GM23338 (cell line): ENCODE data around the gene EEF1A1. TPM values are rescaled to one million over a fixed set of nuclear protein-coding genes. Genes with fewer than 3 reads are reported as not detected.

ENCODE experiments used
- ATAC-seq: fragments of 200-7000 bp; cut with Tn5 transposase; 3 replicates; pipeline ENCODE4 v1.9.1; 2020
- DNase-seq: peaks from one replicate; pipeline ENCODE4 v3.0.0-alpha.2; 2015; ENCODE audit warnings: low spot score
- H2AFZ ChIP-seq: fragments of 200-600 bp; sonication (generic); 2 replicates; pipeline ENCODE4 v1.8.0; 2016; ENCODE audit warnings: antibody characterized with exemption, mild to moderate bottlenecking, moderate library complexity
- H3F3A ChIP-seq: fragments of 200-600 bp; sonication (generic); replicated peaks from 2 replicates; pipeline ENCODE4 v1.8.0; 2017; ENCODE audit warnings: antibody characterized with exemption, mixed run types, low read depth
- H3K27ac ChIP-seq: fragments of 200-600 bp; sonication (generic); 2 replicates; pipeline ENCODE4 v1.6.1; 2016; ENCODE audit warnings: low read depth
- H3K27me3 ChIP-seq: fragments of 200-600 bp; sonication (generic); 2 replicates; pipeline ENCODE4 v1.8.0; 2016; ENCODE audit warnings: mild to moderate bottlenecking, mixed run types, moderate library complexity; ENCODE audit not compliant: insufficient read depth
- H3K36me3 ChIP-seq: fragments of 200-600 bp; sonication (generic); 2 replicates; pipeline ENCODE4 v1.8.0; 2016; ENCODE audit warnings: mild to moderate bottlenecking; ENCODE audit not compliant: insufficient read depth
- H3K4me1 ChIP-seq: fragments of 200-600 bp; sonication (generic); 2 replicates; pipeline ENCODE4 v1.8.0; 2016; ENCODE audit warnings: mild to moderate bottlenecking, moderate library complexity; ENCODE audit not compliant: insufficient read depth
- H3K4me2 ChIP-seq: fragments of 200-600 bp; sonication (generic); 2 replicates; pipeline ENCODE4 v1.7.1; 2017; ENCODE audit warnings: mixed run types
- H3K4me3 ChIP-seq: fragments of 200-600 bp; sonication (generic); 2 replicates; pipeline ENCODE4 v1.6.1; 2016; ENCODE audit warnings: mixed run types
- H3K79me2 ChIP-seq: fragments of 200-600 bp; sonication (generic); replicated peaks from 2 replicates; pipeline ENCODE4 v1.8.0; 2017; ENCODE audit warnings: mild to moderate bottlenecking; ENCODE audit not compliant: insufficient read depth
- H3K9me2 ChIP-seq: fragments of 200-600 bp; sonication (generic); 2 replicates; pipeline ENCODE4 v1.8.0; 2017; ENCODE audit not compliant: insufficient read depth
- H4K20me1 ChIP-seq: fragments of 200-600 bp; sonication (generic); replicated peaks from 2 replicates; pipeline ENCODE4 v1.8.0; 2017; ENCODE audit warnings: mild to moderate bottlenecking; ENCODE audit not compliant: insufficient read depth
- H3K27ac Mint-ChIP-seq: 2 replicates; pipeline ENCODE4 v1.8.0; 2020; ENCODE audit warnings: inconsistent platforms, mild to moderate bottlenecking, moderate library complexity, mixed read lengths
- H3K27me3 Mint-ChIP-seq: 3 replicates; pipeline ENCODE4 v1.8.0; 2022; ENCODE audit warnings: low read depth, mild to moderate bottlenecking, moderate library complexity, mixed read lengths, inconsistent platforms; ENCODE audit not compliant: insufficient read depth, poor library complexity
- H3K36me3 Mint-ChIP-seq: 3 replicates; pipeline ENCODE4 v1.8.0; 2021; ENCODE audit warnings: low read depth, mild to moderate bottlenecking, inconsistent platforms, moderate library complexity, mixed read lengths
- H3K4me1 Mint-ChIP-seq: 3 replicates; pipeline ENCODE4 v1.8.0; 2020; ENCODE audit warnings: mild to moderate bottlenecking, inconsistent platforms, mixed read lengths
- H3K4me3 Mint-ChIP-seq: 3 replicates; pipeline ENCODE4 v1.8.0; 2021; ENCODE audit warnings: moderate library complexity, mild to moderate bottlenecking, inconsistent platforms, mixed read lengths
- H3K9me3 Mint-ChIP-seq: 3 replicates; pipeline ENCODE4 v1.8.0; 2020; ENCODE audit warnings: moderate library complexity, mild to moderate bottlenecking, inconsistent platforms, mixed read lengths
- CREB1 ChIP-seq: fragments of 250-450 bp; sonication (Bioruptor Pico); IDR thresholded peaks from 2 replicates; pipeline ENCODE4 v1.5.0; 2020; ENCODE audit warnings: low read depth, mild to moderate bottlenecking, moderate library complexity
- EZH2 ChIP-seq: fragments of 200-600 bp; sonication (generic); IDR thresholded peaks from one replicate; pipeline ENCODE4 v1.8.0; 2017; ENCODE audit warnings: antibody characterized with exemption, mild to moderate bottlenecking, low read depth; ENCODE audit not compliant: unreplicated experiment
- EZH2phosphoT487 ChIP-seq: fragments of 200-600 bp; sonication (generic); IDR thresholded peaks from one replicate; pipeline ENCODE4 v1.8.1; 2018; ENCODE audit warnings: antibody characterized with exemption; ENCODE audit not compliant: unreplicated experiment
- JUNB ChIP-seq: IDR thresholded peaks from one replicate; pipeline ENCODE4 v1.6.1; 2016; ENCODE audit warnings: antibody characterized with exemption; ENCODE audit not compliant: unreplicated experiment
- NANOG ChIP-seq: IDR thresholded peaks from 2 replicates; pipeline ENCODE4 v1.6.1; 2016; ENCODE audit warnings: antibody characterized with exemption, borderline replicate concordance
- POLR2AphosphoS5 ChIP-seq: IDR thresholded peaks from 2 replicates; pipeline ENCODE4 v1.6.1; 2016; ENCODE audit warnings: antibody characterized with exemption, low read depth
- STAT1 ChIP-seq: IDR thresholded peaks from one replicate; pipeline ENCODE4 v1.6.1; 2016; ENCODE audit warnings: antibody characterized with exemption; ENCODE audit not compliant: unreplicated experiment
- ZNF114 ChIP-seq: fragments of 250-450 bp; sonication (Bioruptor Pico); IDR thresholded peaks from 2 replicates; pipeline ENCODE4 v1.5.0; 2020; ENCODE audit warnings: mild to moderate bottlenecking, moderate library complexity
- ZNF331 ChIP-seq: fragments of 250-450 bp; sonication (Bioruptor Pico); IDR thresholded peaks from 2 replicates; pipeline ENCODE4 v1.5.0; 2020; ENCODE audit warnings: low read depth, mild to moderate bottlenecking, moderate library complexity
- polyA plus RNA-seq: library from polyadenylated mRNA; unstranded; fragments of >200 nt; fragmentation: Nextera tagmentation; extraction: Ambion mirVana; gene quantifications from 2 replicates; pipeline ENCODE4 v1.2.1, GENCODE V29; 2016
- total RNA-seq: library from RNA; depleted of rRNA; stranded (reverse); fragments of >200 nt; shearing (Covaris generic); gene quantifications from 2 replicates; pipeline ENCODE4 v1.2.3, GENCODE V29; 2014
- TF ChIP-seq, protein P1 (sequence below): IDR thresholded peaks from 2 replicates; pipeline ENCODE4 v1.6.1; 2016; ENCODE audit warnings: antibody characterized with exemption
- TF ChIP-seq, protein P2 (sequence below), 2 experiments: fragments of 200-600 bp in 1 of 2; sonication (generic) in 1 of 2; conservative IDR thresholded peaks; 2 replicates each; pipeline versions ENCODE4 v1.5.1 to v1.6.1; 2016 to 2017; ENCODE audit warnings: antibody characterized with exemption in 2 of 2, low read depth in 2 of 2, mild to moderate bottlenecking in 2 of 2, moderate library complexity in 1 of 2
- TF ChIP-seq, protein P3 (sequence below): IDR thresholded peaks from one replicate; pipeline ENCODE4 v1.6.1; 2018; ENCODE audit warnings: antibody characterized with exemption; ENCODE audit not compliant: unreplicated experiment

Gene EEF1A1
- total and polyA plus RNA-seq, 2 experiments from 2014 or later: 7,677 to 12,342 TPM

DNA sequence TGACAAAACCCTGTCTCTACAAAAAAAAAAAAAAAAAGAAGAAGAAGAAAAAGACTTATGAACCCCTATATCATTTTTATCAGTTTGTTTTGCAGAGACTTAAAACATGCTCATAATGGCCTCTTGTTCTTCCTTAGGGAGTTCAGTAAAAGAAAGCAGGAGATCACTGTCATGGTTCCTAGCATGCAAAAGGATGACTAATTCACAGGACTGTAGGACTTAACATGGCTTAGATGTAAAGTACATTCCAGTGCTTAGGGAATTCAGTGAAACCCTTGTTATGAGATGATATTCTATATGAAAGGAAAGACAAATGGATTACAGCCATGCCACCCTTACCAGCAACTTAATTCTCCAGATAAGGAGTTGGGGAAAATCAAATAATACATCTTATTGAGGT lies 29.5 kb downstream of the EEF1A1 start (continued):
- TF ChIP-seq, protein P1, sequence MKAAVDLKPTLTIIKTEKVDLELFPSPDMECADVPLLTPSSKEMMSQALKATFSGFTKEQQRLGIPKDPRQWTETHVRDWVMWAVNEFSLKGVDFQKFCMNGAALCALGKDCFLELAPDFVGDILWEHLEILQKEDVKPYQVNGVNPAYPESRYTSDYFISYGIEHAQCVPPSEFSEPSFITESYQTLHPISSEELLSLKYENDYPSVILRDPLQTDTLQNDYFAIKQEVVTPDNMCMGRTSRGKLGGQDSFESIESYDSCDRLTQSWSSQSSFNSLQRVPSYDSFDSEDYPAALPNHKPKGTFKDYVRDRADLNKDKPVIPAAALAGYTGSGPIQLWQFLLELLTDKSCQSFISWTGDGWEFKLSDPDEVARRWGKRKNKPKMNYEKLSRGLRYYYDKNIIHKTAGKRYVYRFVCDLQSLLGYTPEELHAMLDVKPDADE: no peak
- TF ChIP-seq CREB1 (CRISPR knock-in tag): no peak
- TF ChIP-seq JUNB: no peak
- no peak for TF ChIP-seq EZH2
- TF ChIP-seq, protein P2, sequence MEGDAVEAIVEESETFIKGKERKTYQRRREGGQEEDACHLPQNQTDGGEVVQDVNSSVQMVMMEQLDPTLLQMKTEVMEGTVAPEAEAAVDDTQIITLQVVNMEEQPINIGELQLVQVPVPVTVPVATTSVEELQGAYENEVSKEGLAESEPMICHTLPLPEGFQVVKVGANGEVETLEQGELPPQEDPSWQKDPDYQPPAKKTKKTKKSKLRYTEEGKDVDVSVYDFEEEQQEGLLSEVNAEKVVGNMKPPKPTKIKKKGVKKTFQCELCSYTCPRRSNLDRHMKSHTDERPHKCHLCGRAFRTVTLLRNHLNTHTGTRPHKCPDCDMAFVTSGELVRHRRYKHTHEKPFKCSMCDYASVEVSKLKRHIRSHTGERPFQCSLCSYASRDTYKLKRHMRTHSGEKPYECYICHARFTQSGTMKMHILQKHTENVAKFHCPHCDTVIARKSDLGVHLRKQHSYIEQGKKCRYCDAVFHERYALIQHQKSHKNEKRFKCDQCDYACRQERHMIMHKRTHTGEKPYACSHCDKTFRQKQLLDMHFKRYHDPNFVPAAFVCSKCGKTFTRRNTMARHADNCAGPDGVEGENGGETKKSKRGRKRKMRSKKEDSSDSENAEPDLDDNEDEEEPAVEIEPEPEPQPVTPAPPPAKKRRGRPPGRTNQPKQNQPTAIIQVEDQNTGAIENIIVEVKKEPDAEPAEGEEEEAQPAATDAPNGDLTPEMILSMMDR (conservative IDR thresholded peaks at IDR 0.05; ENCODE audit: low read depth in 2 of 2): no peak
- no peak for TF ChIP-seq STAT1
- TF ChIP-seq, protein P3, sequence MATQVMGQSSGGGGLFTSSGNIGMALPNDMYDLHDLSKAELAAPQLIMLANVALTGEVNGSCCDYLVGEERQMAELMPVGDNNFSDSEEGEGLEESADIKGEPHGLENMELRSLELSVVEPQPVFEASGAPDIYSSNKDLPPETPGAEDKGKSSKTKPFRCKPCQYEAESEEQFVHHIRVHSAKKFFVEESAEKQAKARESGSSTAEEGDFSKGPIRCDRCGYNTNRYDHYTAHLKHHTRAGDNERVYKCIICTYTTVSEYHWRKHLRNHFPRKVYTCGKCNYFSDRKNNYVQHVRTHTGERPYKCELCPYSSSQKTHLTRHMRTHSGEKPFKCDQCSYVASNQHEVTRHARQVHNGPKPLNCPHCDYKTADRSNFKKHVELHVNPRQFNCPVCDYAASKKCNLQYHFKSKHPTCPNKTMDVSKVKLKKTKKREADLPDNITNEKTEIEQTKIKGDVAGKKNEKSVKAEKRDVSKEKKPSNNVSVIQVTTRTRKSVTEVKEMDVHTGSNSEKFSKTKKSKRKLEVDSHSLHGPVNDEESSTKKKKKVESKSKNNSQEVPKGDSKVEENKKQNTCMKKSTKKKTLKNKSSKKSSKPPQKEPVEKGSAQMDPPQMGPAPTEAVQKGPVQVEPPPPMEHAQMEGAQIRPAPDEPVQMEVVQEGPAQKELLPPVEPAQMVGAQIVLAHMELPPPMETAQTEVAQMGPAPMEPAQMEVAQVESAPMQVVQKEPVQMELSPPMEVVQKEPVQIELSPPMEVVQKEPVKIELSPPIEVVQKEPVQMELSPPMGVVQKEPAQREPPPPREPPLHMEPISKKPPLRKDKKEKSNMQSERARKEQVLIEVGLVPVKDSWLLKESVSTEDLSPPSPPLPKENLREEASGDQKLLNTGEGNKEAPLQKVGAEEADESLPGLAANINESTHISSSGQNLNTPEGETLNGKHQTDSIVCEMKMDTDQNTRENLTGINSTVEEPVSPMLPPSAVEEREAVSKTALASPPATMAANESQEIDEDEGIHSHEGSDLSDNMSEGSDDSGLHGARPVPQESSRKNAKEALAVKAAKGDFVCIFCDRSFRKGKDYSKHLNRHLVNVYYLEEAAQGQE: no peak

DNA sequence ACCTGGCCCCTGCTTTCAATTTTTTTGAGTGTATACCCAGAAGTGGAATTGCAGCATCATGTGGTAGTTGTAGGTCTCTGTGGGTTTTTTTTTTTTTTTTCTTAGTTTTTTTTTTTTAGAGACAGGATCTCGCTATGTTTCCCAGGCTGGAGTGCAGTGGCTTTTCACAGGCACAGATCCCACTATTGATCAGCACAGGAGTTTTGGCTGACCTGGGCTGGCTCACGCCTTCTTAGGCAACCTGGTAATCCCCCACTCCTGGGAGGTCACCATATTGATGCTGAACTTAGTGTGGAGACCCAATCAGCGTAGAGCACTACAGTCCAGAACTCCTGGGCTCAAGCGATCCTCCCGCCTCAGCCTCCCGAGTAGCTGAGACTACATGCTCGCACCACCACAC lies 33.4 kb downstream of the EEF1A1 start:
- no peak overlapping the region for H3K27ac ChIP-seq
- peaks cover 4% of the 10 kb centered on the region; the same call in 1 of the 2 replicates for H4K20me1 ChIP-seq
- no peaks in the 10 kb centered on the region for H3K27me3 Mint-ChIP-seq
- no peaks in the 10 kb centered on the region for H3F3A ChIP-seq
- peaks cover 36% of the 10 kb centered on the region for H3K36me3 ChIP-seq
- H3K4me2 ChIP-seq: no peak overlapping the region
- no peaks in the 10 kb centered on the region for H3K9me2 ChIP-seq
- ATAC-seq (no peak), DNase-seq (no peak)
- H3K27me3 ChIP-seq: no peaks in the 10 kb centered on the region
- no peaks in the 10 kb centered on the region for H3K79me2 ChIP-seq
- H3K4me3 ChIP-seq: no peak overlapping the region
- no peak overlapping the region for H3K27ac Mint-ChIP-seq
- H3K9me3 Mint-ChIP-seq: no peaks in the 10 kb centered on the region; the same call in 2 of the 3 replicates
- H2AFZ ChIP-seq: no peak overlapping the region
- H3K36me3 Mint-ChIP-seq: peaks cover 80% of the 10 kb centered on the region
- no peaks in the 10 kb centered on the region for H3K4me1 ChIP-seq
- H3K4me3 Mint-ChIP-seq: no peak overlapping the region
- H3K4me1 Mint-ChIP-seq: no peaks in the 10 kb centered on the region
- TF ChIP-seq CREB1 (CRISPR knock-in tag) (no peak), POLR2AphosphoS5 (no peak), ZNF114 (CRISPR knock-in tag) (no peak), JUNB (no peak), ZNF331 (no peak), NANOG (no peak), EZH2 (no peak), EZH2phosphoT487 (no peak), STAT1 (no peak)
- TF ChIP-seq, protein P1: no peak
- TF ChIP-seq, protein P2 (conservative IDR thresholded peaks at IDR 0.05; ENCODE audit: low read depth in 2 of 2): no peak
- TF ChIP-seq, protein P3: no peak
